Measurements from ENCODE around the gene POU2AF1.

The POU2AF1 gene

DNA sequence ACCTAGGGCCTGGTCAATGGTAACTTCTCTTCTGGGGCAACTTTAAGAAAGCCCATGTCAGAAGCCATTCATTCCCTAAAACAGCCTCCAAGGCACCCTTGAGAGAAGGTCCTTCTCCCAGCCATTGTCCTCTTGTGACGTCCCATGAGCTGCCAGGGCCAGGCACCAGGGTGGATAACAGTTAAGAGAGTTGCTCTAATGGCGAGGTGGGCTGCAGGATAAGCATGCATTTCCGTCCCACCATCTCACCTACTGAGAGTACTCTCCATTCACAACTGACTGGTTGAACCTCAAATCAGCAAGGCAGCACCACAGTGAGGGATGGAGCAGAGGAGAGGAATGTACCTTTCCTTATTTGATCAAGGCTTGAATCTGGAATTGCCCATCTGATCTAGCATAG lies 14.6 kb downstream of the POU2AF1 start:
- H3K27ac ChIP-seq: no peak overlapping the region
- no peak for TF ChIP-seq CTCF (IDR thresholded peaks at IDR 0.05)
- TF ChIP-seq ZFX (IDR thresholded peaks at IDR 0.05; ENCODE audit: borderline replicate concordance): no peak

DNA sequence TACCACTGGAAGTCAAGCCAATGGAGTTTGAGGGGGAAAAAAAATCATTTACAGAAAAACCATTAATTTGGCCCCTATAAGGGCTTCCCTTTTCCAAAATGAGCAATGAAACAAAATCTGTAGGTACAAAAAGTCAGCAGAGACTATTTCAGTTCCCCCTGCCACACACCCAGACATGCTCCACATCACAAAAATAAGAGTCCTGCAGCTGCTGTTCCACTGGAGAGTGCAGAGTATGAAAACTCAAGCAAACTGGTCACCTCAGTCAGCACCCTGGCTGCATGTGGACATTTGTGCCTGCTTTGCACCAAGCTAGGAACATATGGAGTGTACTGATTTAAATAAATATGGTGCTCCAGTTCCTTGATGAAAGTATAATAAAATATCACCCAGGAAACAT lies 15.1 kb downstream of the POU2AF1 start:
- no peak overlapping the region for H3K27ac ChIP-seq
- TF ChIP-seq CTCF (IDR thresholded peaks at IDR 0.05) (no peak), ZFX (IDR thresholded peaks at IDR 0.05; ENCODE audit: borderline replicate concordance) (no peak)

DNA sequence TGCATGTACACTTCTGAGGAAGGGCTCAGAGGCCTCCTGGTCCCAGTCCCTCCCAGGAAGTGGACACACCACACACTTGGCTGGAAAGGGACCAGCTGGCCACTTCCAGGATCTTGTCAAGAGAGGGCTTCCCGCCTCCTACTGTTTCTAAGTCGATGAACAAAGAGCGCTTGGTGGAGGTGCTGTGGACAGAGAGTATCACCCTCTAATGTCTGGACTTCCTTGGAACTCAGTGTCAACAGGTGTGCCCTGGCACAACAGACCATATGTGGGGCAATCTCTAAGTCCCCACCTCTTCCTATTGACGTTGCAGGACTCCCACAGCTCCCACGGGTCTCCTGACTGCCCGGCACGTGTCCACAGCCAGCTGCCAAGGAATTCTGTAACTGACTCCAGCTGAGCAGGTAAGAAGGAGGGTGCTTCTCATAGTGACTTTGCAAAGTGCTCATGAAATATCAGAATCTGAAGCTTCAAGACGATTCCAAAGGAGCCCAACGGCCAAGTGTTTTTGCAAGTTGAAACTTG lies 16.1 kb downstream of the POU2AF1 start:
- TF ChIP-seq ZFX (IDR thresholded peaks at IDR 0.05; ENCODE audit: borderline replicate concordance) (no peak), CTCF (IDR thresholded peaks at IDR 0.05) (no peak)
- H3K27ac ChIP-seq: no peak overlapping the region

DNA sequence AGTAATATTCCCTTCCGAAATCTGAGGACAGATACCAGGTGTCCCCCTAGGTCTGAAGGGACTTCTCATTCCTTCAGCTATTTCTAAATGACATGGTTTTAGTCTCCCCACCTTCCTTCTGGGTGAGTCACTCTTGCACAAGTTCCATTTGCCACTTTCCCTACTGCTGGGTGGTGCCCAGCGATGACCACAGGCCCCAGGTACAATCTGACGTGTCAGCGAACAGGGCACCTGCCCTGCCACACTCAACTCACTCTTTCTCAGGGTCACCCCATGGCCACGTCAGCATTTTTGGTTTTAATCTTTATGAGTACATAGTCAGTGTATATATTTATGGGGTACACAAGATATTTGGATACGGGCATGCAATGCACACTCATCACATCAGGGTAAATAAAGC lies 17.2 kb downstream of the POU2AF1 start:
- H3K27ac ChIP-seq: no peak overlapping the region
- no peak for TF ChIP-seq CTCF (IDR thresholded peaks at IDR 0.05)
- TF ChIP-seq ZFX (IDR thresholded peaks at IDR 0.05; ENCODE audit: borderline replicate concordance): no peak

DNA sequence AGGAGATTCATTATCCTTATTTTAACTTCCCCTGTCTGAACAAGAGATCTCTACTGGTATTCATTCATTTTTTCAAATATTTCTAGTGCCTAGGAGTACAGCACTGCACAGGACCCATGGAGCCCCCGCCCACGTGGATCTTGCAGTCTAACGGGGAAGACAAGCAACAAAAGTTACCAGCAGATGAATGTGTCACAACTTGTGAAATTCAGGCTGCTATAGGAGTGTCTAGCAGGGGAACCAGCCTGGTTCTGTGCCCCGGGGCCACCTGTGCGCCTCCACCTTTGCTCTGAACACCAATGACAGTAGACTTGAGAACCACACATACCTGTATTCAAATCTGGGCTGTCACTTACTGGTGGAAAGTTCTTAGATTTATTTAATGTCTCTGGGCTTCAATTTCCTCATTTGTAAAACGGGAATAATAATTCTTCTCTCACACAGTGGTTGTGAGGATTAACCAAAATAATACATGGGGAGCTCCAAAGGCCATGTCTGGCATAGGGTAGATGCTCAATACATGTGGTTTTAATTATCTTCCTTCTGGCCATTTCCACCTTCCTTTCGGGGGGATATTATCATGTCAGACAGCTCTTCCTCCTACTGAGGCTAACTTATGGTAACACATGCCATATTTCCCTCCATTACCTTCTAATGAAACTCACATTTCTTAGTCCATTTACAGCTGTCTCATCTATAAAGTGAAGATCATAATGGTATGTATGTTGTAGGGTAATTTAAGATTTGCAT lies 17.8 kb downstream of the POU2AF1 start:
- TF ChIP-seq CTCF (IDR thresholded peaks at IDR 0.05) (no peak), ZFX (IDR thresholded peaks at IDR 0.05; ENCODE audit: borderline replicate concordance) (no peak)
- peak overlapping the region; percentile 72; the same call in 1 of the 2 replicates for H3K27ac ChIP-seq

DNA sequence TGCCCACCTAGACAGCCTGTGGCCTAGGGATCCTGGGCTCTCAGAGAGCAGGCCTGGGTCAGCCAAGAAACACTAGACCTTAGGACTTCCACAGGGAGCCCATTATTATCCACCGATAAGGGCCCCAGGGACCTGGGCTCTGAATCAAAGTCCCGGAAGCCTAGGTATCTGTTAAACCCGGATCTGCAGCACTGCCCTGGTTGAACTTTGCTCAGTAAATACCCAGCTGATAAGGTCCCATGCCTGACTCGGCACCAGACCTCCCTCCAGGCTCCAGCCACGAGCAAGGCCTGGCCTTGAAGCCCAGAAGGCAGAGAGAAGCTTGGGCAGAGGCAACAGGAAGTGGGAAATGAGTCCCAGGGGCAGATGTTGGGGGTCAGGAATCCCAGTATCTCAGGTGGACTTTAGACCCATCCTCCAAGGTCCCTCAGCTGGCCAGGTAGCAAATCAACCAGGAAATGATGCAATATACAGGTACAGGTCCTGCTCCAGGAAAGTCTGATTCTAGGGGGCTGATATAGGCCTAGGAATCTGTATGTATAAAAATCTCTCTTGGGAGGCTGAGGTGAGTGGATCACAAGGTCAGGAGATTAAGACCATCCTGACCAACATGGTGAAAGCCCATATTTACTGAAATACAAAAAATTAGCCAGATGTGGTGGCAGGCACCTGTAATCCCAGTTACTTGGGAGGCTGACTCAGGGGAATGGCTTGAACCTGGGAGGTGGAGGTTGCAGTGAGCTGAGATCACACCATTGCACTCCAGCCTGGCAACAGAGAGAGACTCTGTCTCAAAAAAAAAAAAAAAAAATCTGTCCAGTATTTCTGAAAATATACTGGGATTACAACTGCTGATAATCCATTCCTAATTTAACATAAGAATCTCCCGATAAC lies 18.7 kb downstream of the POU2AF1 start:
- TF ChIP-seq CTCF (IDR thresholded peaks at IDR 0.05) (no peak), ZFX (IDR thresholded peaks at IDR 0.05; ENCODE audit: borderline replicate concordance) (no peak)
- H3K27ac ChIP-seq: peak overlapping the region; percentile 72
